Heart right ventricle (tissue), 16 donors: ENCODE results near the gene GJC1. TPM values are rescaled to one million over a fixed set of nuclear protein-coding genes. Genes with fewer than 3 reads are reported as not detected.

Experiments used
- ATAC-seq, 8 donors: fragments of 200-7000 bp; cut with Tn5 transposase; one replicate each; pipeline ENCODE4 v1.9.1; 2020; ENCODE audit warnings: mild to moderate bottlenecking in 8 of 8, moderate library complexity in 8 of 8, moderate number of reproducible peaks in 1 of 8
- DNase-seq, 2 donors: peaks; one replicate each; pipeline ENCODE4 v3.0.0-alpha.2; 2020
- H3K27ac ChIP-seq, 10 donors: fragments of 200-600 bp; sonication (generic) in 2 of 10; one replicate each; pipeline versions ENCODE4 v1.5.0 to v1.8.0; 2020 to 2022; ENCODE audit warnings: mild to moderate bottlenecking in 3 of 10
- H3K27me3 ChIP-seq, 7 donors: fragments of 200-600 bp; one replicate each; pipeline ENCODE4 v1.8.0; 2021 to 2022; ENCODE audit warnings: mild to moderate bottlenecking in 2 of 7
- H3K36me3 ChIP-seq, 9 donors: fragments of 200-600 bp; sonication (generic) in 1 of 9; one replicate each; pipeline versions ENCODE4 v1.5.0 to v1.8.0; 2020 to 2022; ENCODE audit warnings: mild to moderate bottlenecking in 2 of 9
- H3K4me1 ChIP-seq, 9 donors: fragments of 200-600 bp; sonication (generic) in 1 of 9; one replicate each; pipeline versions ENCODE4 v1.5.0 to v1.8.0; 2020 to 2022; ENCODE audit warnings: mild to moderate bottlenecking in 4 of 9
- H3K4me3 ChIP-seq, 10 donors: fragments of 200-600 bp; sonication (generic) in 2 of 10; one replicate each; pipeline versions ENCODE4 v1.5.0 to v1.8.0; 2020 to 2022; ENCODE audit warnings: mild to moderate bottlenecking in 7 of 10, moderate library complexity in 2 of 10
- H3K9me3 ChIP-seq, 11 donors: fragments of 200-600 bp in 10 of 11; sonication (generic) in 2 of 11; one replicate each; pipeline versions ENCODE4 v1.5.0 to v1.8.0; 2013 to 2022; ENCODE audit warnings: mild to moderate bottlenecking in 2 of 11, control low read depth in 1 of 11, moderate library complexity in 1 of 11
- CTCF ChIP-seq, 9 donors: fragments of 200-600 bp; sonication (generic) in 2 of 9; IDR thresholded peaks; one replicate each; pipeline versions ENCODE4 v1.5.0 to v1.8.0; 2021 to 2022; ENCODE audit warnings: antibody characterized with exemption in 9 of 9, mild to moderate bottlenecking in 5 of 9, moderate library complexity in 1 of 9
- WGBS, 2 donors: extraction: QIAGEN DNeasy Blood & Tissue Kit; methylation state at CpG; one replicate each; pipeline ENCODE4 v1.1.7; 2013; ENCODE audit warnings: inconsistent platforms in 1 of 2; 5-methylcytosine and 5-hydroxymethylcytosine counted together
- intact Hi-C, 10 donors: fragments of 100-400 bp; cut with DNase I; formaldehyde crosslinking; loops; one replicate each; pipeline versions ENCODE4 v1.11.1 to v1.14.2; 2022
- polyA plus RNA-seq, 2 donors: library from polyadenylated mRNA; stranded (reverse); fragments of 200-250 nt; gene quantifications; one replicate each; pipeline ENCODE4 v1.2.3, GENCODE V29; 2013
- total RNA-seq, 10 donors: library from RNA; stranded (reverse); fragmentation: NEBNext Ultra II Directional in 3 of 10; extraction: Animal tissue kit (Norgen Biotek cat#: 25700) in 3 of 10; gene quantifications; one replicate each; pipeline versions ENCODE4 v1.2.1 to v1.2.4, GENCODE V29; 2021 to 2023
- donor health status: Arrhythmogenic right ventricular cardiomyopathy.
- donor health status: ischemic (EF 13 %, LVEDD 7.1; RV severe dilation, severe dysfunction).
- donor health status: healthy with polysubstance abuse.
- donor health status: DM: no; HTN: yes; CAD: no.
- donor health status: DM: no; HTN: no; CAD: no.
- donor health status: ischemic (EF 25% LVEDD 6.9; RV normal size, moderate dysfunction).
- donor health status: ischemic (EF 25% LVEDD 5.7; RV mildly dilated, moderate dysfunction).
- donor health status: healthy.
- donor health status: DM: yes; HTN: yes; CAD: no.
- donor health status: Ischemic cardiomyopathy.
- donor health status: ischemic (EF 35%, LVEDD 5.7; RV mildly dilated, moderate dysfunction).
- donor health status: nonischemic (EF 11% LVEDD 7.7; RV severe dilation, severe dysfunction).
- donor health status: DM: yes; HTN: yes; CAD: no.
- donor health status: PGD.
- donor health status: ischemic (EF 29% LVEDD 5.4; RV normal size, mild dysfunction).
- donor health status: nonischemic (EF 23%, LVEDD 6.1; RV moderate dilation, normal function).

Gene GJC1
- total and polyA plus RNA-seq, 12 donors: 10.9 to 41.5 (median 20.1) TPM

GRCh38 chr17:44785921-44786320, 44.2 kb downstream of the GJC1 start:
- no peaks in the 10 kb centered on the region for H3K27me3 ChIP-seq
- H3K4me3 ChIP-seq: no peak overlapping the region
- intact Hi-C loops: loop anchor here in 1 of 10 donors (5.0 kb wide), 1 partner anchor 41 kb away; no protein-coding TSS in a partner anchor
- WGBS, 2 donors: 52 to 64% methylated on average over 7 of the region's 7 CpGs
- peaks cover 17 to 56% (median 42%) of the 10 kb centered on the region in 9 donors for H3K4me1 ChIP-seq
- H3K9me3 ChIP-seq: no peaks in the 10 kb centered on the region
- ATAC-seq (peak in 4 of 8 donors; percentile 15 to 36 (median 27)), DNase-seq (no peak)
- TF ChIP-seq CTCF (IDR thresholded peaks at IDR 0.05): no peak
- H3K27ac ChIP-seq: peak overlapping the region in 8 of 10 donors; percentile 6 to 88 (median 77)
- H3K36me3 ChIP-seq: no peaks in the 10 kb centered on the region

GRCh38 chr17:44782326-44782850, 47.7 kb downstream of the GJC1 start:
- Histone ChIP-seq H3K36me3 (no peaks in the 10 kb centered on the region), H3K4me3 (peak overlapping the region in 3 of 10 donors; percentile 15 to 34 (median 18)), H3K4me1 (peaks cover 19 to 64% (median 58%) of the 10 kb centered on the region in 9 donors), H3K27me3 (peaks cover 0 to 6% (median 0%) of the 10 kb centered on the region in 7 donors), H3K27ac (peak overlapping the region; percentile 19 to 91 (median 78)), H3K9me3 (no peaks in the 10 kb centered on the region)
- no peak for TF ChIP-seq CTCF (IDR thresholded peaks at IDR 0.05)
- intact Hi-C loops: loop anchor here in 2 of 10 donors (5.0 kb wide), 1 partner anchor 50 kb away; the partner anchor contains the start of gene GJC1 (in 2 of the 2)
- ATAC-seq (no peak), DNase-seq (no peak)
- WGBS, 2 donors: 17 to 24% methylated on average over 11 of the region's 11 CpGs

GRCh38 chr17:44781551-44782325, 48.3 kb downstream of the GJC1 start:
- Histone ChIP-seq H3K4me3 (peak overlapping the region in 2 of 10 donors; percentile 18 to 34), H3K9me3 (no peaks in the 10 kb centered on the region), H3K27me3 (peaks cover 0 to 6% (median 0%) of the 10 kb centered on the region in 7 donors), H3K27ac (peak overlapping the region; percentile 19 to 91 (median 78)), H3K36me3 (no peaks in the 10 kb centered on the region), H3K4me1 (peaks cover 13 to 57% (median 54%) of the 10 kb centered on the region in 9 donors)
- intact Hi-C loops: loop anchor here in 4 of 10 donors (2.0 to 5.0 kb wide), 3 partner anchors 47 to 51 kb away; partner anchors contain the start of gene GJC1 (in 3 of the 4)
- peak; percentile 45 to 57 for DNase-seq
- ATAC-seq: peak; percentile 8 to 61 (median 52)
- 45 to 47% methylated on average over 17 of the region's 17 CpGs for WGBS, 2 donors
- no peak for TF ChIP-seq CTCF (IDR thresholded peaks at IDR 0.05)

- TF ChIP-seq CTCF (IDR thresholded peaks at IDR 0.05): no peak
- H3K27me3 ChIP-seq: peaks cover 0 to 12% (median 0%) of the 10 kb centered on the region in 7 donors
- peak overlapping the region in 9 of 10 donors; percentile 40 to 91 (median 80) for H3K27ac ChIP-seq
- peak overlapping the region in 1 of 10 donors; percentile 34 for H3K4me3 ChIP-seq
- 86 to 89% methylated on average over 14 of the region's 14 CpGs for WGBS, 2 donors
- H3K4me1 ChIP-seq: peaks cover 13 to 57% (median 48%) of the 10 kb centered on the region in 9 donors
- intact Hi-C loops: loop anchor here in 4 of 10 donors (2.0 to 5.0 kb wide), 3 partner anchors 48 to 51 kb away; partner anchors contain the start of gene GJC1 (in 3 of the 4)
- H3K36me3 ChIP-seq: no peaks in the 10 kb centered on the region
- DNase-seq (no peak), ATAC-seq (peak in 1 of 8 donors; percentile 2)
- no peaks in the 10 kb centered on the region for H3K9me3 ChIP-seq
These were observed 49.1 kb downstream of the GJC1 start for GRCh38 chr17:44780845-44781480.
